HG03039 (cell line): ENCODE data around the gene PRDM16.

Experiments used
- ATAC-seq: cut with Tn5 transposase; IDR thresholded peaks from one replicate; pipeline ENCODE4 v1.9.1; 2021; ENCODE audit warnings: mild to moderate bottlenecking, moderate library complexity; ENCODE audit not compliant: unreplicated experiment

Gene PRDM16

GRCh38 chr1:3032371-3033039 lies 36.5 kb upstream of the PRDM16 start:
- no peak for ATAC-seq

- no peak for ATAC-seq
Measured at GRCh38 chr1:3033040-3033789, 35.8 kb upstream of the PRDM16 start.

- ATAC-seq = no peak
Measured at GRCh38 chr1:3033790-3034090, 35.3 kb upstream of the PRDM16 start.

GRCh38 chr1:3034162-3034561 lies 34.8 kb upstream of the PRDM16 start:
- no peak for ATAC-seq

GRCh38 chr1:3034728-3035562 lies 34.1 kb upstream of the PRDM16 start:
- no peak for ATAC-seq

GRCh38 chr1:3035563-3036446 lies 33.2 kb upstream of the PRDM16 start:
- ATAC-seq = no peak

- ATAC-seq = no peak
Measured at GRCh38 chr1:3036447-3037280, 32.3 kb upstream of the PRDM16 start.

- ATAC-seq = no peak
Measured at GRCh38 chr1:3037281-3038040, 31.5 kb upstream of the PRDM16 start.

- no peak for ATAC-seq
Measured at GRCh38 chr1:3038113-3038551, 30.9 kb upstream of the PRDM16 start.

GRCh38 chr1:3038571-3039181 lies 30.3 kb upstream of the PRDM16 start:
- no peak for ATAC-seq

GRCh38 chr1:3040004-3040403 lies 29.0 kb upstream of the PRDM16 start:
- no peak for ATAC-seq

GRCh38 chr1:3042481-3042880 lies 26.5 kb upstream of the PRDM16 start:
- ATAC-seq = no peak

- ATAC-seq = no peak
Measured at GRCh38 chr1:3049164-3049563, 19.8 kb upstream of the PRDM16 start.

GRCh38 chr1:3049905-3050304 lies 19.1 kb upstream of the PRDM16 start:
- ATAC-seq = no peak

- no peak for ATAC-seq
Measured at GRCh38 chr1:3050603-3051002, 18.4 kb upstream of the PRDM16 start.

GRCh38 chr1:3051270-3052268 lies 17.4 kb upstream of the PRDM16 start:
- ATAC-seq = no peak

GRCh38 chr1:3052501-3052900 lies 16.5 kb upstream of the PRDM16 start:
- no peak for ATAC-seq
